Ovary (tissue), 3 donors: ENCODE data around the gene NKAPD1.

Experiments
- EP300 ChIP-seq: sonication (generic); formaldehyde crosslinking; IDR thresholded peaks from one replicate; pipeline ENCODE4 v1.6.1; 2017; ENCODE audit warnings: antibody characterized with exemption
- POLR2A ChIP-seq: fragments of 450-650 bp; IDR thresholded peaks from one replicate; pipeline ENCODE4 v1.6.1; 2017; ENCODE audit warnings: antibody characterized with exemption, mild to moderate bottlenecking, moderate library complexity
- TF ChIP-seq, protein P1 (sequence below), 3 donors: fragments of 450-650 bp in 2 of 3; fragments of 200-600 bp in 1 of 3; IDR thresholded peaks; one replicate each; pipeline versions ENCODE4 v1.5.1 to v1.8.0; 2016 to 2022; ENCODE audit warnings: antibody characterized with exemption in 3 of 3, mild to moderate bottlenecking in 1 of 3
- donor health status: DM: no; HTN: no; CAD: no.

DNA sequence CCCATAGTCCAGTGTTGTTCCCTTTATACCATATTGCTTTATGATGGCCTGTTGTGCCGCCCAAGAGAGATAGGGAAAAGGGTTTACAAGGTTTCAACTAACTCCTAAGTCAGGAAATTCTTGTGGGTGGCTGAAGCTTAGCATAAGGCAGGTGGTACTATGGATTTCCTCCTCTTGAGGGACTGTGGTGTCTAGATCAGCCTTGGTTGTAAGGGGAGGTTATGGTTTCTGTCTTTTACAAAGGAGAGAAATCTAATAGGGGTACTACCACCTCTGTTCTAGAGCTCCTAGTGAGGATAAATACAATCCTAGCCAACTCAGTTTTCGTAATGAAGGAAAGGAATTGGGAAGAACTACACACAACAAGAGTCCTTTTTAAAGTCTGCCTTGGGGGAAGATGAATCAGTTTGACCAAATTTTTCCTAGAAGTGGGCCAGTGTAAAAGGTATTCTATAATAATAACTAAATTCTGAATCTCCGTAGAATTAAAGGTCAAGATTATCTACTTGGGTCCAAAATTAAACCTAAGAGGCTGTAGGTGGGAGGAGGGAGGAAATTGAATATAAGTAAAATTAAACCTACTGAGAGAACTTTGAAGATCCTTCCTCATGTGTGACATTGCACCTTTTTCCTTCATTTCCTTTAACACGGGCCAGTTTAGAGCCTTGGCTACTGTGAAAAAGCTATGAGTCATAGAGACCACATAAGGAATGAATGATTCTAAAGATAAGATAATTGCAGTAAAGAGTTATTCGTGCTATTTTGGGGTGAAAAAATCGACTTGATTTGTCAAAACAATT lies 31.7 kb upstream of the NKAPD1 start:
- TF ChIP-seq POLR2A: no peak
- TF ChIP-seq, protein P1, sequence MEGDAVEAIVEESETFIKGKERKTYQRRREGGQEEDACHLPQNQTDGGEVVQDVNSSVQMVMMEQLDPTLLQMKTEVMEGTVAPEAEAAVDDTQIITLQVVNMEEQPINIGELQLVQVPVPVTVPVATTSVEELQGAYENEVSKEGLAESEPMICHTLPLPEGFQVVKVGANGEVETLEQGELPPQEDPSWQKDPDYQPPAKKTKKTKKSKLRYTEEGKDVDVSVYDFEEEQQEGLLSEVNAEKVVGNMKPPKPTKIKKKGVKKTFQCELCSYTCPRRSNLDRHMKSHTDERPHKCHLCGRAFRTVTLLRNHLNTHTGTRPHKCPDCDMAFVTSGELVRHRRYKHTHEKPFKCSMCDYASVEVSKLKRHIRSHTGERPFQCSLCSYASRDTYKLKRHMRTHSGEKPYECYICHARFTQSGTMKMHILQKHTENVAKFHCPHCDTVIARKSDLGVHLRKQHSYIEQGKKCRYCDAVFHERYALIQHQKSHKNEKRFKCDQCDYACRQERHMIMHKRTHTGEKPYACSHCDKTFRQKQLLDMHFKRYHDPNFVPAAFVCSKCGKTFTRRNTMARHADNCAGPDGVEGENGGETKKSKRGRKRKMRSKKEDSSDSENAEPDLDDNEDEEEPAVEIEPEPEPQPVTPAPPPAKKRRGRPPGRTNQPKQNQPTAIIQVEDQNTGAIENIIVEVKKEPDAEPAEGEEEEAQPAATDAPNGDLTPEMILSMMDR (IDR thresholded peaks at IDR 0.05): no peak
- TF ChIP-seq EP300: no peak
